Activated CD4-positive, alpha-beta T cell treated with anti-CD3 and anti-CD28 coated beads, Interleukin-2, amount 10 ng/mL, durations not matched to agents 7 days and 5 days (primary cell): ENCODE measurements around the gene CCNK. TPM values are rescaled to one million over a fixed set of nuclear protein-coding genes. Genes with fewer than 3 reads are reported as not detected.

Experiments
- CTCF ChIA-PET: fragments of 350-600 bp; sonication (Branson Sonifier 250); formaldehyde crosslinking; loops from one replicate; lab custom pipeline; 2021; ENCODE audit warnings: antibody characterized with exemption; lab: Charles Lee
- POLR2A ChIA-PET: fragments of 350-600 bp; sonication (Branson Sonifier 250); formaldehyde crosslinking; loops from one replicate; lab custom pipeline; 2021; ENCODE audit warnings: antibody characterized with exemption; lab: Charles Lee
- DNase-seq: peaks from one replicate; pipeline ENCODE4 v3.0.0-alpha.2; 2020
- H3K27ac Mint-ChIP-seq: one replicate; pipeline ENCODE4 v1.8.0; 2021; ENCODE audit warnings: mild to moderate bottlenecking, moderate library complexity, mixed read lengths
- H3K27me3 Mint-ChIP-seq: one replicate; pipeline ENCODE4 v1.8.0; 2021; ENCODE audit warnings: mixed read lengths
- H3K36me3 Mint-ChIP-seq: one replicate; pipeline ENCODE4 v1.8.0; 2021; ENCODE audit warnings: low read depth, mixed read lengths
- H3K4me1 Mint-ChIP-seq: one replicate; pipeline ENCODE4 v1.8.0; 2021; ENCODE audit warnings: mixed read lengths
- H3K4me3 Mint-ChIP-seq: one replicate; pipeline ENCODE4 v1.8.0; 2021; ENCODE audit warnings: mild to moderate bottlenecking, moderate library complexity, mixed read lengths
- H3K9me3 Mint-ChIP-seq: one replicate; pipeline ENCODE4 v1.8.0; 2021; ENCODE audit warnings: mixed read lengths
- total RNA-seq, 2 experiments: library from RNA; stranded (reverse); gene quantifications; one replicate each; pipeline ENCODE4 v1.2.3, GENCODE V29; 2021

The CCNK gene
- total RNA-seq, 2 experiments from 2014 or later: 85.5 to 86.8 TPM

- Mint-ChIP-seq H3K36me3 (no peaks in the 10 kb centered on the region), H3K27me3 (no peaks in the 10 kb centered on the region), H3K9me3 (no peaks in the 10 kb centered on the region), H3K4me3 (no peak overlapping the region), H3K4me1 (no peaks in the 10 kb centered on the region), H3K27ac (no peak overlapping the region)
- POLR2A ChIA-PET: no interaction called here
- no peak for DNase-seq
- CTCF ChIA-PET: no interaction called here
Measured at GRCh38 chr14:99539491-99539890, 58.3 kb downstream of the CCNK start.

GRCh38 chr14:99540196-99541032 lies 59.2 kb downstream of the CCNK start:
- H3K4me1 Mint-ChIP-seq: no peaks in the 10 kb centered on the region
- no peak for DNase-seq
- no peaks in the 10 kb centered on the region for H3K36me3 Mint-ChIP-seq
- H3K4me3 Mint-ChIP-seq: no peak overlapping the region
- no peaks in the 10 kb centered on the region for H3K27me3 Mint-ChIP-seq
- ChIA-PET CTCF (interaction anchor here (0.6 kb wide), 1 partner anchor 1496 kb away, joined by 4 read pairs; no protein-coding TSS in a partner anchor), POLR2A (no interaction called here)
- no peak overlapping the region for H3K27ac Mint-ChIP-seq
- no peaks in the 10 kb centered on the region for H3K9me3 Mint-ChIP-seq

- no peaks in the 10 kb centered on the region for H3K9me3 Mint-ChIP-seq
- H3K4me3 Mint-ChIP-seq: no peak overlapping the region
- no peaks in the 10 kb centered on the region for H3K36me3 Mint-ChIP-seq
- H3K27ac Mint-ChIP-seq: peak overlapping the region; percentile 69
- CTCF ChIA-PET: no interaction called here
- POLR2A ChIA-PET: no interaction called here
- H3K27me3 Mint-ChIP-seq: no peaks in the 10 kb centered on the region
- no peaks in the 10 kb centered on the region for H3K4me1 Mint-ChIP-seq
- DNase-seq: no peak
Measured at GRCh38 chr14:99541211-99541610, 60.0 kb downstream of the CCNK start.

GRCh38 chr14:99541677-99542470 lies 60.7 kb downstream of the CCNK start:
- Mint-ChIP-seq H3K36me3 (no peaks in the 10 kb centered on the region), H3K9me3 (no peaks in the 10 kb centered on the region), H3K4me3 (no peak overlapping the region), H3K27ac (no peak overlapping the region), H3K4me1 (no peaks in the 10 kb centered on the region), H3K27me3 (no peaks in the 10 kb centered on the region)
- no peak for DNase-seq
- POLR2A ChIA-PET: no interaction called here
- CTCF ChIA-PET: no interaction called here

- H3K27me3 Mint-ChIP-seq: no peaks in the 10 kb centered on the region
- H3K4me1 Mint-ChIP-seq: no peaks in the 10 kb centered on the region
- CTCF ChIA-PET: interaction anchor here (1.1 kb wide), 1 partner anchor 27 kb away, joined by 3 read pairs; no protein-coding TSS in a partner anchor
Measured at GRCh38 chr14:99542566-99542965, 61.4 kb downstream of the CCNK start.

GRCh38 chr14:99543370-99543769 lies 62.2 kb downstream of the CCNK start:
- Mint-ChIP-seq H3K4me1 (no peaks in the 10 kb centered on the region), H3K4me3 (no peak overlapping the region), H3K9me3 (no peaks in the 10 kb centered on the region), H3K27ac (no peak overlapping the region), H3K27me3 (no peaks in the 10 kb centered on the region), H3K36me3 (no peaks in the 10 kb centered on the region)
- no peak for DNase-seq
- POLR2A ChIA-PET: no interaction called here
- CTCF ChIA-PET: interaction anchor here (1.1 kb wide), 1 partner anchor 27 kb away, joined by 3 read pairs; no protein-coding TSS in a partner anchor

More at GRCh38 chr14:99542566-99542965, 61.4 kb downstream of the CCNK start:
- no peak for DNase-seq
- no peak overlapping the region for H3K4me3 Mint-ChIP-seq
- no peak overlapping the region for H3K27ac Mint-ChIP-seq
- POLR2A ChIA-PET: no interaction called here
- no peaks in the 10 kb centered on the region for H3K9me3 Mint-ChIP-seq
- H3K36me3 Mint-ChIP-seq: no peaks in the 10 kb centered on the region

GRCh38 chr14:99543985-99544384 lies 62.8 kb downstream of the CCNK start:
- Mint-ChIP-seq H3K27me3 (no peaks in the 10 kb centered on the region), H3K36me3 (no peaks in the 10 kb centered on the region), H3K27ac (no peak overlapping the region), H3K4me3 (no peak overlapping the region), H3K4me1 (no peaks in the 10 kb centered on the region), H3K9me3 (no peaks in the 10 kb centered on the region)
- DNase-seq: no peak
- POLR2A ChIA-PET: no interaction called here
- CTCF ChIA-PET: no interaction called here

- H3K36me3 Mint-ChIP-seq: no peaks in the 10 kb centered on the region
- POLR2A ChIA-PET: no interaction called here
- no peak overlapping the region for H3K27ac Mint-ChIP-seq
- no peaks in the 10 kb centered on the region for H3K27me3 Mint-ChIP-seq
- no peak overlapping the region for H3K4me3 Mint-ChIP-seq
- no peaks in the 10 kb centered on the region for H3K9me3 Mint-ChIP-seq
- H3K4me1 Mint-ChIP-seq: no peaks in the 10 kb centered on the region
- DNase-seq: no peak
- CTCF ChIA-PET: interaction anchor here (0.6 to 1.2 kb wide), 3 partner anchors 10 to 170 kb away, joined by 3 to 5 read pairs (median 3); no protein-coding TSS in a partner anchor
Measured at GRCh38 chr14:99544991-99545390, 63.8 kb downstream of the CCNK start.

GRCh38 chr14:99545586-99545985 lies 64.4 kb downstream of the CCNK start:
- H3K4me3 Mint-ChIP-seq: no peak overlapping the region
- no peaks in the 10 kb centered on the region for H3K27me3 Mint-ChIP-seq
- H3K27ac Mint-ChIP-seq: no peak overlapping the region
- no peaks in the 10 kb centered on the region for H3K9me3 Mint-ChIP-seq
- CTCF ChIA-PET: interaction anchor here (1.2 kb wide), 1 partner anchor 11 kb away, joined by 3 read pairs; no protein-coding TSS in a partner anchor
- POLR2A ChIA-PET: no interaction called here
- no peaks in the 10 kb centered on the region for H3K4me1 Mint-ChIP-seq
- DNase-seq: no peak
- no peaks in the 10 kb centered on the region for H3K36me3 Mint-ChIP-seq

GRCh38 chr14:99546234-99546879 lies 65.1 kb downstream of the CCNK start:
- ChIA-PET CTCF (no interaction called here), POLR2A (no interaction called here)

GRCh38 chr14:99548255-99548654 lies 67.0 kb downstream of the CCNK start:
- DNase-seq: no peak
- Mint-ChIP-seq H3K9me3 (no peaks in the 10 kb centered on the region), H3K27ac (no peak overlapping the region), H3K27me3 (no peaks in the 10 kb centered on the region), H3K4me1 (no peaks in the 10 kb centered on the region), H3K4me3 (no peak overlapping the region), H3K36me3 (no peaks in the 10 kb centered on the region)
- POLR2A ChIA-PET: no interaction called here
- CTCF ChIA-PET: no interaction called here

More at GRCh38 chr14:99546234-99546879, 65.1 kb downstream of the CCNK start:
- Mint-ChIP-seq H3K27ac (no peak overlapping the region), H3K4me3 (no peak overlapping the region), H3K9me3 (no peaks in the 10 kb centered on the region), H3K36me3 (no peaks in the 10 kb centered on the region), H3K27me3 (no peaks in the 10 kb centered on the region), H3K4me1 (no peaks in the 10 kb centered on the region)
- DNase-seq: no peak

GRCh38 chr14:99548871-99549515 lies 67.8 kb downstream of the CCNK start:
- Mint-ChIP-seq H3K27ac (no peak overlapping the region), H3K9me3 (no peaks in the 10 kb centered on the region), H3K36me3 (no peaks in the 10 kb centered on the region), H3K4me3 (no peak overlapping the region), H3K4me1 (no peaks in the 10 kb centered on the region), H3K27me3 (no peaks in the 10 kb centered on the region)
- no peak for DNase-seq
- ChIA-PET CTCF (no interaction called here), POLR2A (no interaction called here)
